HG03135 (cell line): ENCODE data around the gene FCER2.
A peak's percentile ranks its signal among the peaks of the same experiment; 100 is the strongest.

Experiments used
- ATAC-seq: cut with Tn5 transposase; IDR thresholded peaks from one replicate; pipeline ENCODE4 v1.9.1; 2021; ENCODE audit warnings: mild to moderate bottlenecking, moderate library complexity; ENCODE audit not compliant: unreplicated experiment

FCER2 gene

GRCh38 chr19:7734220-7735203 is 32.6 kb upstream of the FCER2 start:
- no peak for ATAC-seq

- ATAC-seq: no peak
These were observed 31.4 kb upstream of the FCER2 start for GRCh38 chr19:7733376-7733775.

- ATAC-seq: no peak
These were observed 30.1 kb upstream of the FCER2 start, which contains the start of gene CLEC4G for GRCh38 chr19:7732045-7732444. CLEC4G (minus strand) TSS chr19:7732110; CDS start chr19:7732102, 8 bp downstream.

GRCh38 chr19:7731615-7732014 is 29.7 kb upstream of the FCER2 start:
- no peak for ATAC-seq

GRCh38 chr19:7731218-7731595 is 29.3 kb upstream of the FCER2 start:
- no peak for ATAC-seq

- no peak for ATAC-seq
These were observed 28.6 kb upstream of the FCER2 start for GRCh38 chr19:7730286-7731217.

- ATAC-seq: no peak
These were observed 27.9 kb upstream of the FCER2 start for GRCh38 chr19:7729831-7730285.

- no peak for ATAC-seq
These were observed 27.3 kb upstream of the FCER2 start for GRCh38 chr19:7729211-7729610.

- no peak for ATAC-seq
These were observed 23.9 kb upstream of the FCER2 start for GRCh38 chr19:7725791-7726190.

GRCh38 chr19:7722231-7722651 is 20.3 kb upstream of the FCER2 start:
- ATAC-seq: no peak

- ATAC-seq: no peak
These were observed 18.4 kb upstream of the FCER2 start for GRCh38 chr19:7720351-7720750.

- ATAC-seq: no peak
These were observed 16.7 kb upstream of the FCER2 start for GRCh38 chr19:7718668-7719067.

- no peak for ATAC-seq
These were observed 14.8 kb upstream of the FCER2 start for GRCh38 chr19:7716762-7717161.

- no peak for ATAC-seq
These were observed 13.7 kb upstream of the FCER2 start for GRCh38 chr19:7715671-7716070.

- no peak for ATAC-seq
These were observed 8.7 kb upstream of the FCER2 start for GRCh38 chr19:7710616-7711015.

GRCh38 chr19:7709932-7710460 is 8.1 kb upstream of the FCER2 start:
- no peak for ATAC-seq

- no peak for ATAC-seq
These were observed 5.1 kb upstream of the FCER2 start for GRCh38 chr19:7706955-7707456.

GRCh38 chr19:7706188-7706954 is 4.4 kb upstream of the FCER2 start:
- ATAC-seq: no peak

- ATAC-seq: peak; percentile 51
These were observed 3.7 kb upstream of the FCER2 start for GRCh38 chr19:7705387-7706187.
